ENCODE measurements around the gene MRPL55.

Gene MRPL55

GRCh38 chr1:228074954-228075730, 34.0 kb downstream of the MRPL55 start:
- Histone ChIP-seq H3K4me3 (no peak overlapping the region), H3K4me1 (peaks cover 0 to 5% (median 0%) of the 10 kb centered on the region in 4 donors), H3K36me3 (peaks cover 0 to 3% (median 0%) of the 10 kb centered on the region in 3 donors), H3K27ac (no peak overlapping the region), H3K9me3 (no peaks in the 10 kb centered on the region), H3K27me3 (peaks cover 0 to 11% of the 10 kb centered on the region in 2 donors)
- TF ChIP-seq CTCF (IDR thresholded peaks at IDR 0.05) = no peak
- peak; percentile 16 to 59 for DNase-seq
- intact Hi-C loops (cut with DNase I; ENCODE audit: low total_unique reads) = no loop called here

- Histone ChIP-seq H3K27me3 (peaks cover 0 to 18% of the 10 kb centered on the region in 2 donors), H3K27ac (no peak overlapping the region), H3K4me3 (no peak overlapping the region), H3K4me1 (peaks cover 0 to 4% (median 0%) of the 10 kb centered on the region in 4 donors), H3K36me3 (no peaks in the 10 kb centered on the region), H3K9me3 (no peaks in the 10 kb centered on the region)
- intact Hi-C loops (cut with DNase I; ENCODE audit: low total_unique reads) = no loop called here
- no peak for DNase-seq
- TF ChIP-seq CTCF (IDR thresholded peaks at IDR 0.05) = no peak
These were observed 35.1 kb downstream of the MRPL55 start for GRCh38 chr1:228073857-228074545.

GRCh38 chr1:228073061-228073856, 35.8 kb downstream of the MRPL55 start:
- H3K36me3 ChIP-seq = no peaks in the 10 kb centered on the region

GRCh38 chr1:228072658-228073043, 36.4 kb downstream of the MRPL55 start:
- DNase-seq = no peak
- Histone ChIP-seq H3K36me3 (no peaks in the 10 kb centered on the region), H3K4me3 (no peak overlapping the region), H3K4me1 (peaks cover 0 to 4% (median 0%) of the 10 kb centered on the region in 4 donors), H3K27me3 (peaks cover 0 to 31% of the 10 kb centered on the region in 2 donors), H3K27ac (no peak overlapping the region), H3K9me3 (no peaks in the 10 kb centered on the region)
- intact Hi-C loops (cut with DNase I; ENCODE audit: low total_unique reads) = no loop called here
- no peak for TF ChIP-seq CTCF (IDR thresholded peaks at IDR 0.05)

More at GRCh38 chr1:228073061-228073856, 35.8 kb downstream of the MRPL55 start:
- Histone ChIP-seq H3K4me1 (peaks cover 0 to 4% (median 0%) of the 10 kb centered on the region in 4 donors), H3K4me3 (no peak overlapping the region), H3K9me3 (no peaks in the 10 kb centered on the region), H3K27ac (no peak overlapping the region), H3K27me3 (peaks cover 0 to 25% of the 10 kb centered on the region in 2 donors)
- no peak for TF ChIP-seq CTCF (IDR thresholded peaks at IDR 0.05)
- intact Hi-C loops (cut with DNase I; ENCODE audit: low total_unique reads) = no loop called here
- DNase-seq = no peak

- Histone ChIP-seq H3K4me3 (no peak overlapping the region), H3K27me3 (peaks cover 0 to 37% of the 10 kb centered on the region in 2 donors), H3K9me3 (no peaks in the 10 kb centered on the region), H3K4me1 (peaks cover 0 to 4% (median 0%) of the 10 kb centered on the region in 4 donors), H3K27ac (no peak overlapping the region), H3K36me3 (no peaks in the 10 kb centered on the region)
- intact Hi-C loops (cut with DNase I; ENCODE audit: low total_unique reads) = no loop called here
- TF ChIP-seq CTCF (IDR thresholded peaks at IDR 0.05) = no peak
- DNase-seq = peak in 1 of 2 donors; percentile 1
These were observed 37.1 kb downstream of the MRPL55 start for GRCh38 chr1:228071839-228072657.
